Measurements from ENCODE around the gene MEX3D. TPM values are rescaled to one million over a fixed set of nuclear protein-coding genes. Genes with fewer than 3 reads are reported as not detected.

The MEX3D gene
- total RNA-seq, 4 donors from 2014 or later: 21.4 to 26.6 (median 23.0) TPM

- Histone ChIP-seq H3K4me1 (peaks cover 14 to 38% (median 17%) of the 10 kb centered on the region in 3 donors), H3K27ac (peak overlapping the region in 1 of 4 donors; percentile 26), H3K9me3 (no peaks in the 10 kb centered on the region), H3K4me3 (peak overlapping the region in 1 of 4 donors; percentile 25), H3K27me3 (no peaks in the 10 kb centered on the region), H3K36me3 (peaks cover 19 to 45% (median 24%) of the 10 kb centered on the region in 3 donors)
- DNase-seq: no peak
- TF ChIP-seq CTCF (IDR thresholded peaks at IDR 0.05) (no peak), POLR2A (IDR thresholded peaks at IDR 0.05) (no peak)
- WGBS, 2 donors: 23 to 39% methylated on average over 5 to 6 of the region's 10 CpGs
- intact Hi-C loops (cut with DNase I): no loop called here
These were observed 40.9 kb upstream of the MEX3D start for GRCh38 chr19:1609103-1609396.

- H3K9me3 ChIP-seq: no peaks in the 10 kb centered on the region
- TF ChIP-seq POLR2A (IDR thresholded peaks at IDR 0.05) (no peak), CTCF (IDR thresholded peaks at IDR 0.05) (no peak)
- WGBS, 2 donors: 71 to 82% methylated on average over 2 to 7 of the region's 23 CpGs
- H3K4me3 ChIP-seq: peak overlapping the region in 1 of 4 donors; percentile 25
- H3K27ac ChIP-seq: peak overlapping the region in 1 of 4 donors; percentile 26
- peaks cover 19 to 43% (median 23%) of the 10 kb centered on the region in 3 donors for H3K4me1 ChIP-seq
- intact Hi-C loops (cut with DNase I): no loop called here
- DNase-seq: no peak
- no peaks in the 10 kb centered on the region for H3K27me3 ChIP-seq
- H3K36me3 ChIP-seq: peaks cover 15 to 39% (median 21%) of the 10 kb centered on the region in 3 donors
These were observed 40.4 kb upstream of the MEX3D start for GRCh38 chr19:1608359-1609102.

GRCh38 chr19:1606138-1606651, 38.1 kb upstream of the MEX3D start:
- 9 to 15% methylated on average over 15 to 16 of the region's 16 CpGs for WGBS, 2 donors
- no peak for DNase-seq
- Histone ChIP-seq H3K9me3 (no peaks in the 10 kb centered on the region), H3K4me1 (peaks cover 29 to 62% (median 31%) of the 10 kb centered on the region in 3 donors), H3K36me3 (peaks cover 0 to 28% (median 0%) of the 10 kb centered on the region in 3 donors), H3K27ac (peak overlapping the region; percentile 90 to 97 (median 94)), H3K27me3 (no peaks in the 10 kb centered on the region), H3K4me3 (peak overlapping the region; percentile 87 to 100 (median 97))
- intact Hi-C loops (cut with DNase I): no loop called here
- TF ChIP-seq CTCF (IDR thresholded peaks at IDR 0.05): no peak
- no peak for TF ChIP-seq POLR2A (IDR thresholded peaks at IDR 0.05)

- Histone ChIP-seq H3K4me3 (peak within 1 kb of the TSS; percentile 87 to 100 (median 97)), H3K27ac (peak within 1 kb of the TSS; percentile 90 to 97 (median 94)), H3K27me3 (no peaks in the 10 kb centered on the region), H3K4me1 (peaks cover 29 to 62% (median 31%) of the 10 kb centered on the region in 3 donors), H3K9me3 (no peaks in the 10 kb centered on the region), H3K36me3 (peaks cover 0 to 28% (median 0%) of the 10 kb centered on the region in 3 donors)
- peak; percentile 84 for DNase-seq
- TF ChIP-seq CTCF (IDR thresholded peaks at IDR 0.05) (peak in 5 of 6 experiments; percentile 44 to 63 (median 58)), POLR2A (IDR thresholded peaks at IDR 0.05) (peak in 2 of 4 donors; percentile 18 to 29)
- intact Hi-C loops (cut with DNase I): no loop called here
- 1% methylated on average over 17 to 20 of the region's 79 CpGs for WGBS, 2 donors
These were observed 37.4 kb upstream of the MEX3D start, which contains the start of gene UQCR11 for GRCh38 chr19:1605236-1606137. Gene UQCR11, minus strand, starts transcription at chr19:1605462. Its CDS starts 53 bp downstream, at chr19:1605409.

Data from esophagus squamous epithelium (tissue), 5 donors.